DMS 273 (cell line): ENCODE data around the gene MYH9.
A peak's percentile ranks its signal among the peaks of the same experiment; 100 is the strongest.
"Not testable (repeated sequence)": the region's sequence is repeated elsewhere in the genome, so short reads cannot be mapped to it uniquely, and the experiment has no call there.

Source experiments
- DNase-seq: peaks from one replicate; lab custom pipeline; 2025; ENCODE audit not compliant: unreplicated experiment; lab: John Stamatoyannopoulos, UW

Gene MYH9

GRCh38 chr22:36253523-36254490, 134.0 kb downstream of the MYH9 start:
- DNase-seq: peak; percentile 34

DNA sequence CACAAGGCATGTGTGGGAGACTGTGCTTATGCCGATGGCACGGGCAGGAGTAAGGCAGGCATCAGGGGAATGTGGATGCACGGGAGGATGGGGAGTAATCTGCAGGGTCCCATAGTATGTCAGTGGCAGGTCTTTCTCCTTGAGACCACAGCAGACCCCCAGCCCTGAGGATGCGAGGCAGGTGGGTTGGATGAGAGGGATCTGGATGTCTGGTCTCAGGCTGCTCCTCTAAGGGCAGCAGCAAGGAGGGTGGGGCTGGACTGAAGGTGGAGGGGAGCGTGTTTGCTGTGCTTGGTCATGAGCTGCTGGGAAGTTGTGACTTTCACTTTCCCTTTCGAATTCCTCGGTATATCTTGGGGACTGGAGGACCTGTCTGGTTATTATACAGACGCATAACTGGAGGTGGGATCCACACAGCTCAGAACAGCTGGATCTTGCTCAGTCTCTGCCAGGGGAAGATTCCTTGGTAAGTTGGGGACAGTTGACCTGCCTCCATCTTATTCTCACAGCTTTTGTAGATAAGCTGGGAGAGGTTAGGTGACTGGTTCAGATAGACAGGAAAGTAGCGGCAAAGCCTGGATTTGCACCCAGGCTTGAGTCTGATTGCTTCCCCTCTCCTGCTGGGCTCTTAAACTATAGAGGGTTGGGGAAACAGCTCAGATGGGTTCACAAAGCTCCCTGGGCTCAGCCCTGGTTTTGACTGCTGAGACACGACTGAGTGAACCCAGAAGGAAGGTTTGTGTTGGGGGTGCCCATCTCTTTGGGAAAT, 134.8 kb downstream of the MYH9 start, which contains the start of gene APOL1:
Gene APOL1, plus strand, starts transcription at position 380 of the 769 bp plus-strand sequence. CDS start 1,823 bp downstream, outside the sequence.
- DNase-seq: no peak

- not testable (repeated sequence) for DNase-seq
Measured at GRCh38 chr22:36251979-36252608, 135.7 kb downstream of the MYH9 start.

DNA sequence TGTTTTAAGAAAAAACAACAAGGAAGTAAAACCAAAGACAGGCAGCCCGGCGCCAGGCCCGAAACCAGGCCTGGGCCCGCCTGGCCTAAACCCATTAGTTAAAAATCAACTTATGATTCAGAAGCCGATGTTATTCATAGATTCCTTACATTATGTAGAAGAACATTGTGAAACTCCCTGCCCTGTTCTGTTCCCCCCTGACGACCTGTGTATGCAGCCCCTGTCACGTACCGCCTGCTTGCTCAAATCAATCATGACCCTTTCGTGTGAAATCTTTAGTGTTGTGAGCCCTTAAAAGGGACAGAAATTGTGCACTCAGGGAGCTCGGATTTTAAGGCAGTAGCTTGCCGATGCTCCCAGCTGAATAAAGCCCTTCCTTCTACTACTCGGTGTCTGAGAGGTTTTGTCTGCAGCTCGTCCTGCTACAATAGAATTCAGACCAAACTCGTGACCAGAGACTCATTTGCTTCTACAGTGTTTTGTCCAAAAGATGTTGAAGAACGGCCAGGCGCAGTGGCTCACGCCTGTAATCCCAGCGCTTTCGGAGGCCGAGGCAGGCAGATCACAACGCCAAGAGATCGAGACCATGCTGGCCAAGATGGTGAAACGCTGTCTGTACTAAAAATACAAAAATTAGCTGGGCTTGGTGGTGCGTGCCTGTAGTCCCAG, 137.3 kb downstream of the MYH9 start:
- not testable (repeated sequence) for DNase-seq

GRCh38 chr22:36249160-36249559, 138.6 kb downstream of the MYH9 start:
- DNase-seq: no peak

- no peak for DNase-seq
Measured at GRCh38 chr22:36247955-36248354, 139.8 kb downstream of the MYH9 start.

- DNase-seq: no peak
Measured at GRCh38 chr22:36246718-36247117, 141.0 kb downstream of the MYH9 start.

DNA sequence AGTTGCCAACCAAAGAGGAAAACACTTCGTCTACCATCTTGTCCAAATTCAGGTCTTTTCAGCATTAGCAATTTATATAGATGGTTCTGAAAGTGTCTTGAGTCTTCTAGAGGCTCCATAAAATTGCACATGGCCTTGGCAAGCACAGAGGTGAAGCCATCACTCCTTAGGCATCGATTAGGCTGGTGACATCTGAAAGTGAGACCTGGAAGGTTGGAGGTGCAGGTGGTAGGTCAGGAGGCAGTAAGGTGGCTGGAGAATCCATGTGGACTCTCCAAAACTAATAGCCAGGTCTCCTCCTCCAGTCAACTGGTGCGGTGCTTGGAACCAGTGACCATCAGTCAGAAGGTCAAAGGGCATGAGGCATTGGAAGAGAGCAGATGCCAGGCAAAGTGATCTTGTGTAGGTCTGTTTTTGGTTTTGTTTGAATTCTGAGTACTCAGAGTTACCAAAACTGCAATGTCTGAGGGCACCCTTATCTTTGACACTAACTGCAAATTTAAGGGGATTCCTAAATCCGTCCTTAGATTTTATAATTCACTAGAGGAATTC, 141.9 kb downstream of the MYH9 start:
- no peak for DNase-seq

DNA sequence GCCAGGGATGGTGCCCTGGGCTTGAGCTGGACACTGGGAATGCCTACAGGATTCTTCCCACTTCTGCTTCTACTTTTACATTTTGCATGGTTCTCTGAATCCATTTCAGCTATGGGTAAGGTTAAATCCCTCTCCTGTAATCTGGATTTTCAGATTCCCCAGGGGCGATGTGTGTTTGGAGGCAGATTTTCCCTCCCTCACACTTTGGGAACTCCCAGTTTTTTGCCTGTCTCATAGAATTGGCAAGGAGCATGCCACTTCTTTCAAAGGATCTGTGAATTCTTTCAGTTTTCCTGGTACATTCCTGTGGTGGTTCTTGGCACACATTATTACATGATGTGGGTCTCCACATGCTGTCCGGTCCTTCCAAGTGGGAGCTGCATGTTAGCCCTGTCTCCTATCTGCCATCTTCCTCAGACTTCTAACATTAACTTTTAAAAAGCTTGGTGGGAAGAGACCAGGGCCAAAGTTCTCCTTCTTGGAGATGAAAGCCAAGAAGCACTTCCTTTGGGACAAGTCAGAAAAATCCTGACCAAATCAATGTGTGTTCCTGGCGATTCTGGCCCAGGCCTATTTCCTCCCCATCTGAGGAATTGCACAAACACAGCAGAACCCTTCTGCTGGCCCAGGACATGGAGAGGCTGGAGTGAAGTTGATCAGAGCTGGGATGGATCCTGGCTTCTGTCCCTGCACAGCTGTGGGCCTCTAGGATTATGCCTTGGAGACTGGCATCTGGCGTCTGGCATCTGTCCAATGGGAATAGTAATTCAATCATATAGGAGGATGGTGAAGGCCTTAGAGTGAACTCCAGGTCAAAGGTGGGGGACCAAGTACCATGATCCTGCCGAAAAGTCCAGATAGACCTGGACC, 143.0 kb downstream of the MYH9 start:
- DNase-seq: peak; percentile 85

DNA sequence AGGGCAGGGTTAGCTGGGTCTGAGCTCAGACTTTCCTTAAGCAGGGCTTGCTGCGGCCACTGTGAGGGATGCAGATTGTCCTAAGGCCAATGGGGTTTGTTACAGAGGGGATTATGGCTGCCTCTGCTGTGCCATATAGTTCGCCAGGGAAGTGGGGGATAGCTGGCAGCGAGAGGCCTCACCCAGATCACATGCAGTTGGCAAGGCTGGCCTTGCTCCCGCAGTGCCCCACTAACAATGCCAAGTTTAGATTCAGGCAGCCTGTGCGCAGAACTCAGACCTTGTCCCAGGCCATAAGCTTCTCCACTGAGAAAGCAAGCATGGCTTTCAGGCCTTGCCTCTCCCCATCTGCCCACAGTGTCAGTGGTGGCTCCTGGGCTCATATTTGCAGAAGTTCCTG, 143.8 kb downstream of the MYH9 start:
- DNase-seq: no peak

- DNase-seq: peak; percentile 90
Measured at GRCh38 chr22:36239401-36240171, 148.2 kb downstream of the MYH9 start, which contains the start of gene APOL2. APOL2 (minus strand) TSS chr22:36239527; CDS start chr22:36233162, 6,365 bp downstream.

DNA sequence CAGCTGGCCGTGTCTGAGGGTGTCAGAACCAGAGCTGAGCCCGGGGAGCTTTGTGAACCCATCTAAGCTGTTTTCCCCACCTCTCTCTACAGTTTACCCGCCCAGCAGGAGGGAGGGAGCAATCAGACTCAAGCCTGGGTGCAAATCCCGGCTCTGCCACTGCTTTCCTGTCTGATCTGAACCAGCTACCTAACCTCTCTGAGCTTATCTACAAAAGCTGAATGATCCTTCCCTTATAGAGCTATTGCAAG, 148.7 kb downstream of the MYH9 start:
- DNase-seq: no peak

- DNase-seq: peak; percentile 37
Measured at GRCh38 chr22:36238373-36239149, 149.2 kb downstream of the MYH9 start.

DNA sequence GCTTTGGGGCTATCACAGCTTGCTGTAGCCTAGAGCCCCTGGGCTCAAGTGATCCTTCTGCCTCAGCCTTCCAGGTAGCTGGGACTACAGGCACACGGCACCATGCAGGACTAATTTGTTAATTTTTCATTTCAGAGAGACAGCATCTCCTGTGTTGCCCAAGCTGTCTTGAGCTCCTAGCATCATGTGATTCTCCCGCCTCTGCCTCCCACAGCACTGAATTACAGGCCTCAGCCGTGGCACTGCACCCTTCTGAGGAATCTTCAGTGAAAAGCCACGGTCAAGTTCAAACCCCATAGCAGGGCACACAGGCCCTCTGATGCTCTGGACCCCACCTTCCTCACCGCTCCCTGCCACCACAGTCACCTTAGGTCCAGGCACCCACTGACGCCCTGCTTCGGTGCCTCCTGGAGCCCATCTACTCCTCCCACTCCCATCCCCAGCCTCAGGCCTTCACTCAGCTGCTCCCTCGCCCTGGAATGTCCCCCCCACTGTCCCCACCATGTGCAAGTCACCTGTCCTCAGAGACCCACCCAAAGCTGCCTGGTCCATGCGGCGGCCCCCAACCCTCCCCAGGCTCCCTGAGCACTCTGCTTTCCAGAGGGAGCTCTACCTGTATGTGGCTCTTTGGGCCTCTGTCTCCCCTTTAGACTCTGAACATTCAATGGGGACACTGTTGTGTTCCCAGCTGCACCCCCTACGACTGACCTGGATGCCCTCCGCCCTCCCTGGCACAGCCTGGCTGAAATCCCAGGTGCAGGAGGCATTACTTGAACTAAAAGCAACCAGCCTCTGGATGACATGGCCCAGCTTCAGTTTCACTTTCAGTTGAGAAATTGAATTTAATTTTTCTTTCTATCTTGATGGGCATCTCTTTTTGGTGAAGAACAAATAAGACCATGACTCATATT, 150.1 kb downstream of the MYH9 start:
- DNase-seq: peak; percentile 10

DNA sequence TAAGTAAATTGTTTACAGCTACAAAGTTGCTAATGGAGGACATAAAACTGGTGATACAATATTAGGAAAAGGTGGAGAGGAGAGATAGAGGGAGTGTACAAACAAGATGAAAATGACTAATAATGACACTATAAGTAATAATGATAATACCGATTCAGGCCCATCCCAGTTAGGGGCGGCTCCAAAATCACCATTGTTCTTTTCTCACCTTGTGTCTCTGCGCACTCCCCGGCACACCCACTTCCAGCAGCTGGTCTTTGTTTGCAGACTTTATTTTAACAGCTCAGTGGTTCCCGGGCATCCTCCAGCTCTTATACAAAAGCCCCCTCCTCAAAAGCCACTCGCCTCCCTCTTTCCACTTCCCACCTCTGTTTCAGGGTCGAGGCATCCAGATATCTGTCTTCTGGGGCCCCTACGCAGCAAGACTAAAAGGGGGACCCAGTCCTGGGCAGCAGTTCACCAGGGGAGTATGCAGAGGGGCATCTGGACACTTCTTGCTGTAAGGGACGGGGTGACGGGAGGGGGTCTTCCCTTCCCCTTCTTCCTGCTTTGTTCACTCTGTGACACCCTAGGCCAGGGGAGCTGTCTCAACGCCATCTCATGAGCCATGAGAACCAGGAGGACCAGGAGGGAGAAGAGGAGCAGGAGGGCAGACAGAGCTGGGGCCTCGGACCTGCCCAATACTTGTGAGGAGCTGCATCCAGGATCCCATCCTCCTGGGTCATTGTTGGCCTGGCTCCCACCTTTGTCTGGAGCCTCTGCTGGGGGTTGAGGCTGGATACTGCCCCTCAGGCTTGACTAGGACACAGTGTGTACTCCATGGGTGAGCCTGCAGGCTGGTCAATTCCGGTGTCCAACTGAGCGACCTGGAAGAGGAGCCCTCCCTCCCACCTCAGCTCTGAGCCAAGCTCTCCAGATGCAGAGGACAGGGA, 151.1 kb downstream of the MYH9 start:
- no peak for DNase-seq

GRCh38 chr22:36235585-36235984, 152.2 kb downstream of the MYH9 start:
- no peak for DNase-seq
